ENCODE data around the gene PSMD2. TPM values are rescaled to one million over a fixed set of nuclear protein-coding genes. Genes with fewer than 3 reads are reported as not detected.

The PSMD2 gene
- total and polyA plus RNA-seq, 2 donors (not counting 3 experiments of a cell fraction or from before 2014, with no cell fraction given): 414 to 435 TPM

- intact Hi-C loops (cut with micrococcal nuclease): no loop called here
- no peak for DNase-seq (ENCODE audit: low read depth, low spot score)
- dilution Hi-C loops (cut with MboI; ENCODE audit: extremely low pct_ligation_motif_present, low sequenced_read_pairs): no loop called here
- Histone ChIP-seq H2AFZ (ENCODE audit: low read depth, low read length) (no peak overlapping the region), H3K4me3 (replicated peaks in 1 of 3; ENCODE audit: insufficient read depth in 1 of 3, low read depth in 1 of 3, low read length in 3 of 3) (no peak overlapping the region), H3K79me2 (ENCODE audit: control insufficient read depth, insufficient read depth, low read length) (no peaks in the 10 kb centered on the region), H3K9me3 (replicated peaks; ENCODE audit: control insufficient read depth, insufficient read depth, low read length) (no peaks in the 10 kb centered on the region), H4K20me1 (replicated peaks; ENCODE audit: control insufficient read depth, extremely low read depth, insufficient read depth, low read length) (no peaks in the 10 kb centered on the region), H3K9ac (replicated peaks; ENCODE audit: extremely low read depth, insufficient read depth, low read length) (no peak overlapping the region), H3K36me3 (ENCODE audit: control insufficient read depth in 2 of 2, extremely low read depth in 1 of 2, insufficient read depth in 2 of 2, low read length in 2 of 2) (peaks cover 6 to 16% of the 10 kb centered on the region in 2 experiments), H3K27ac (ENCODE audit: insufficient read depth, low read depth, low read length) (no peak overlapping the region), H3K4me1 (ENCODE audit: control insufficient read depth, extremely low read depth, insufficient read depth, low read length) (no peaks in the 10 kb centered on the region), H3K9me1 (replicated peaks; ENCODE audit: control insufficient read depth, extremely low read depth, insufficient read depth, low read length) (no peaks in the 10 kb centered on the region), H3K27me3 (ENCODE audit: control insufficient read depth in 2 of 2, insufficient read depth in 2 of 2, low read length in 2 of 2) (no peaks in the 10 kb centered on the region), H3K4me2 (ENCODE audit: insufficient read depth, low read length) (no peak overlapping the region)
- no peak for FAIRE-seq
- POLR2A ChIA-PET: no interaction called here
- CTCF ChIA-PET: interaction anchor here (1.0 to 1.4 kb wide), 2 partner anchors 8 to 23 kb away, joined by 3 to 5 read pairs; no protein-coding TSS in a partner anchor
- no peak for TF ChIP-seq JUN (IDR thresholded peaks at IDR 0.05; ENCODE audit: borderline replicate concordance, insufficient read depth, insufficient read length, low read depth)
- TF ChIP-seq POLR2A (IDR thresholded peaks at IDR 0.05; ENCODE audit: low read depth, low read length): no peak
- BruUV-seq (replicated peaks): no TSS peak
These were observed 49.0 kb downstream of the PSMD2 start for GRCh38 chr3:184348057-184348382.

GRCh38 chr3:184349563-184350470 lies 50.8 kb downstream of the PSMD2 start:
- DNase-seq (ENCODE audit: low read depth, low spot score) (no peak), FAIRE-seq (no peak)
- Histone ChIP-seq H2AFZ (ENCODE audit: low read depth, low read length) (no peak overlapping the region), H3K9me3 (replicated peaks; ENCODE audit: control insufficient read depth, insufficient read depth, low read length) (no peaks in the 10 kb centered on the region), H3K4me2 (ENCODE audit: insufficient read depth, low read length) (no peak overlapping the region), H3K4me1 (ENCODE audit: control insufficient read depth, extremely low read depth, insufficient read depth, low read length) (no peaks in the 10 kb centered on the region), H3K9me1 (replicated peaks; ENCODE audit: control insufficient read depth, extremely low read depth, insufficient read depth, low read length) (no peaks in the 10 kb centered on the region), H3K27me3 (ENCODE audit: control insufficient read depth in 2 of 2, insufficient read depth in 2 of 2, low read length in 2 of 2) (no peaks in the 10 kb centered on the region), H4K20me1 (replicated peaks; ENCODE audit: control insufficient read depth, extremely low read depth, insufficient read depth, low read length) (no peaks in the 10 kb centered on the region), H3K36me3 (ENCODE audit: control insufficient read depth in 2 of 2, extremely low read depth in 1 of 2, insufficient read depth in 2 of 2, low read length in 2 of 2) (peaks cover 2 to 7% of the 10 kb centered on the region in 2 experiments), H3K9ac (replicated peaks; ENCODE audit: extremely low read depth, insufficient read depth, low read length) (no peak overlapping the region), H3K4me3 (replicated peaks in 1 of 3; ENCODE audit: insufficient read depth in 1 of 3, low read depth in 1 of 3, low read length in 3 of 3) (no peak overlapping the region), H3K79me2 (ENCODE audit: control insufficient read depth, insufficient read depth, low read length) (no peaks in the 10 kb centered on the region), H3K27ac (ENCODE audit: insufficient read depth, low read depth, low read length) (no peak overlapping the region)
- dilution Hi-C loops (cut with MboI; ENCODE audit: extremely low pct_ligation_motif_present, low sequenced_read_pairs): no loop called here
- ChIA-PET CTCF (no interaction called here), POLR2A (no interaction called here)
- BruUV-seq (replicated peaks): no TSS peak
- no peak for TF ChIP-seq MYC (IDR thresholded peaks at IDR 0.05; ENCODE audit: low read depth, low read length)
- no peak for TF ChIP-seq POLR2A (IDR thresholded peaks at IDR 0.05; ENCODE audit: low read depth, low read length)
- TF ChIP-seq MAX (IDR thresholded peaks at IDR 0.05; ENCODE audit: insufficient read depth, insufficient read length): no peak
- no peak for TF ChIP-seq CTCF (IDR thresholded peaks at IDR 0.05; ENCODE audit: extremely low read depth in 1 of 2, insufficient read depth in 1 of 2, low read depth in 1 of 2, low read length in 2 of 2)
- no peak for TF ChIP-seq POLR2AphosphoS5 (IDR thresholded peaks at IDR 0.05; ENCODE audit: insufficient read depth, low read depth, low read length)
- TF ChIP-seq EZH2 (IDR thresholded peaks at IDR 0.05; ENCODE audit: borderline replicate concordance, low read depth, low read length, severe bottlenecking): no peak
- TF ChIP-seq JUN (IDR thresholded peaks at IDR 0.05; ENCODE audit: borderline replicate concordance, insufficient read depth, insufficient read length, low read depth): no peak
- TF ChIP-seq GATA2 (IDR thresholded peaks at IDR 0.05; ENCODE audit: insufficient read depth, insufficient read length, low read depth, low read length): no peak
- TF ChIP-seq FOS (IDR thresholded peaks at IDR 0.05; ENCODE audit: borderline replicate concordance, insufficient read depth, low read length): no peak
- intact Hi-C loops (cut with micrococcal nuclease): no loop called here

Data from endothelial cell of umbilical vein (primary cell).